WERI-Rb-1 (cell line): Measurements from ENCODE around the gene PCNX1.

Experiments
- DNase-seq: peaks from one replicate; pipeline ENCODE4 v3.0.0-alpha.2; 2020
- H3K27ac ChIP-seq: fragments of 250-450 bp; sonication (Bioruptor Pico); 2 replicates; pipeline ENCODE4 v1.5.1; 2020; ENCODE audit warnings: mild to moderate bottlenecking, moderate library complexity
- H3K27me3 ChIP-seq: fragments of 250-450 bp; sonication (Bioruptor Pico); 2 replicates; pipeline ENCODE4 v1.5.1; 2021; ENCODE audit warnings: mild to moderate bottlenecking, low read depth, moderate library complexity; ENCODE audit not compliant: insufficient read depth, severe bottlenecking
- H3K36me3 ChIP-seq: fragments of 250-450 bp; sonication (Bioruptor Pico); 2 replicates; pipeline ENCODE4 v1.5.1; 2020; ENCODE audit warnings: mild to moderate bottlenecking, moderate library complexity
- H3K4me3 ChIP-seq: 2 replicates; pipeline ENCODE4 v1.5.1; 2011; ENCODE audit warnings: low read depth, mild to moderate bottlenecking, control low read depth, low read length
- H3K9me3 ChIP-seq: fragments of 250-450 bp; sonication (Bioruptor Pico); 2 replicates; pipeline ENCODE4 v1.5.1; 2021; ENCODE audit warnings: mild to moderate bottlenecking, moderate library complexity; ENCODE audit not compliant: severe bottlenecking
- TF ChIP-seq, protein P1 (sequence below): IDR thresholded peaks from 2 replicates; pipeline ENCODE4 v1.5.1; 2011; ENCODE audit warnings: low read depth, mild to moderate bottlenecking, control low read depth, inconsistent platforms, low read length

PCNX1 gene

DNA sequence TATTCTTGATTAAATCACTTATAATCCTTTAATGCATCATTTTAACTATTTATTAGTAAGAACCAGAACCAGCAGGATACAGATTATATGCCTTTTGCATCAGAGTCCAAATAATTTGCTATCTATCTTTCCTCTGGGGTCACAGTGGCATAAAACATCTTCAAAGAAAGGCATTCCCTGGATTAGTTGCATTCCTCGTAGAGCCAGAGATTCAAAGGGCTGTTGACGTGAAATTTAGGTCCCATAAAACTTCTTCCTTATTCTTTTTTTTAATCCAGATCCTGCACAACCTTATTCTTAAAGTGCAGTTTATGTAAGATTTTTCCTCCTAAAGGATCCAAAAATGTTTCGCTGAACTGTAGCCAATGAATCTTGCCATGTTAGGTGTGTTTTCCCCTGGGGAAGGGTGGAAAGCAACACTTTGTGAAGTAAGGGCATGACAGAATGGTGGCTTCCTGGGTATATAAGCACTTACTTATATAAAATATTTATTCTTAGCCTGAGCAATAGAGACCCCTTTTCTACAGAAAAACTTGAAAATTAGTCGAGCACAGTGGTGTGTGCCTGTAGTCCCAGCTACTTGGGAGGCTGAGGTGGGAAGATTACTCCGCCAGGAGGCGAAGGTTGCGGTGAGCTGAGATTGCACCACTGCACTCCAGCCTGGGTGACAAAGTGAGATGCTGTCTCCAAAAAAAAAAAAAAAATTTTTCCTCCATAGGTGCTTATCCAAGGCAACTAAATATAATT is 208.7 kb downstream of the PCNX1 start:
- TF ChIP-seq, protein P1, sequence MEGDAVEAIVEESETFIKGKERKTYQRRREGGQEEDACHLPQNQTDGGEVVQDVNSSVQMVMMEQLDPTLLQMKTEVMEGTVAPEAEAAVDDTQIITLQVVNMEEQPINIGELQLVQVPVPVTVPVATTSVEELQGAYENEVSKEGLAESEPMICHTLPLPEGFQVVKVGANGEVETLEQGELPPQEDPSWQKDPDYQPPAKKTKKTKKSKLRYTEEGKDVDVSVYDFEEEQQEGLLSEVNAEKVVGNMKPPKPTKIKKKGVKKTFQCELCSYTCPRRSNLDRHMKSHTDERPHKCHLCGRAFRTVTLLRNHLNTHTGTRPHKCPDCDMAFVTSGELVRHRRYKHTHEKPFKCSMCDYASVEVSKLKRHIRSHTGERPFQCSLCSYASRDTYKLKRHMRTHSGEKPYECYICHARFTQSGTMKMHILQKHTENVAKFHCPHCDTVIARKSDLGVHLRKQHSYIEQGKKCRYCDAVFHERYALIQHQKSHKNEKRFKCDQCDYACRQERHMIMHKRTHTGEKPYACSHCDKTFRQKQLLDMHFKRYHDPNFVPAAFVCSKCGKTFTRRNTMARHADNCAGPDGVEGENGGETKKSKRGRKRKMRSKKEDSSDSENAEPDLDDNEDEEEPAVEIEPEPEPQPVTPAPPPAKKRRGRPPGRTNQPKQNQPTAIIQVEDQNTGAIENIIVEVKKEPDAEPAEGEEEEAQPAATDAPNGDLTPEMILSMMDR, result no peak
- Histone ChIP-seq H3K36me3 (no peaks in the 10 kb centered on the region), H3K9me3 (no peaks in the 10 kb centered on the region), H3K27me3 (no peaks in the 10 kb centered on the region), H3K27ac (no peak overlapping the region), H3K4me3 (no peak overlapping the region)
- no peak for DNase-seq

DNA sequence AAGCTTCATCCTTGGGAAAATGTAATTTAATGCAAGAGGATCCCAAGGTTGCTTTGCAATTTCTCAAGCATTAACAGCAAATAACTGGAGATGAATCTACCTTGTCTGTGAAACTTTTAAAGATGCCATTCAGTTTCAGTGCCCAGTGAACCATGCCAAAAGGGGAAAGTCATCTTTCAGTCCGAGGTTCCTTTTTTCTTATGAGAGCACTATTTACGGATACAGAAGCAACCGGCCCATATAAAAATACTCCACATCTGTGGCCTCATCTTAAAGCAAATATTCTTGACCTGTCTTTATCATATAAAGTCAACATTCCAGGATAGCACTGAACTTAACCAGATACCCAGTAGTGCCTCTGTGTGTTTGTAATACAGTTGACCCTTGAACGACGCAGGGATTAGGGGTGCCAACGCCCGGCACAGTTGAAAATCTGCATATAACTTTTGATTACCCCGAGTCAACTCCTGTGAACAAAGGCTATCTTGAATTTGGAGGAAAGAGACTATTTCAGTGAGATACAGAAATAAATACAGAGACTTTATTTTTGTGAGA is 209.4 kb downstream of the PCNX1 start:
- H3K36me3 ChIP-seq, result no peaks in the 10 kb centered on the region
- no peak overlapping the region for H3K4me3 ChIP-seq
- no peak overlapping the region for H3K27ac ChIP-seq
- no peaks in the 10 kb centered on the region for H3K27me3 ChIP-seq
- H3K9me3 ChIP-seq, result no peaks in the 10 kb centered on the region
- no peak for DNase-seq
- TF ChIP-seq, protein P1, result no peak

DNA sequence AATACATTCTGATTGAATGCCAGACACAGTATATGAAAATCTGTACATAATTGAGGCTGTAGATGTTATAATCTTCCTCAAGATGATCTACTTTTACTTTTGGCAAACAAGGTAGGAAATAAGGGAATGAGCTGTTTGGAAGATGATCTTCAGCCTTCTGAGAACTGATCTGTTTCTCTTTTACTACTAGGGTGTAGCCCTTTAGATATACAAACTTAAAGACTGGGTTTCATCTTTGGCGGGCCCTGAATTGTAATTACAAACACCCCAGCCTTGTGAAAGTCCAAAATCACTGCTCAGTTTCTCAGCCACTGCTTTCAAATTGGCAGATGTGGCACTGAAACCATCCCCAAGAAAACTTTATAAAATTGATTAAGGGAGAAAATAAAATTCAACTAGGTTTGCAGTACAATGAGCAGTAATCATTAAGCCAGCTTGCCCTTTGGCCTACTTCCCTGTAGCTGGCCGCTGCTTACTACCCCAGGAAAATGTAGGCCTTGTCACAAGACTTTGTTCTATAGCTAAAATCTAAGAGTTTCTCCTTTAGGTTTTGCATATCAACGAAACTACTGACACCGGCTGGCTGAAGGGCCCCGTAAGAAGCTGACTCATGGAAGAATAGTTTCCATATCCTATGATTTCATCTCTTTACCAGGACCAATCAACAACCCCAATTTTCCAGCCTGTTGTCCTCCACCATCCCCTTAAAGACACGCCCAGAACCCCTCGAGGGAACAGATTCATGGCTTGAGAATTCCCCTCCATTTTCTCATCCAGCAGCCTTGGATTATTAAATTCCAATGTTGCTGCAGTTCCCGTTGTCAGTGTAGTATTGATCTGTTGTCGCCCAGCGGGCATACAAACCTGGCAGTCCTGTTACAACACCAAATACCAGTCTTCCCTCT is 210.8 kb downstream of the PCNX1 start:
- TF ChIP-seq, protein P1, result no peak
- Histone ChIP-seq H3K9me3 (no peaks in the 10 kb centered on the region), H3K4me3 (no peak overlapping the region), H3K36me3 (no peaks in the 10 kb centered on the region), H3K27me3 (no peaks in the 10 kb centered on the region), H3K27ac (no peak overlapping the region)
- no peak for DNase-seq

DNA sequence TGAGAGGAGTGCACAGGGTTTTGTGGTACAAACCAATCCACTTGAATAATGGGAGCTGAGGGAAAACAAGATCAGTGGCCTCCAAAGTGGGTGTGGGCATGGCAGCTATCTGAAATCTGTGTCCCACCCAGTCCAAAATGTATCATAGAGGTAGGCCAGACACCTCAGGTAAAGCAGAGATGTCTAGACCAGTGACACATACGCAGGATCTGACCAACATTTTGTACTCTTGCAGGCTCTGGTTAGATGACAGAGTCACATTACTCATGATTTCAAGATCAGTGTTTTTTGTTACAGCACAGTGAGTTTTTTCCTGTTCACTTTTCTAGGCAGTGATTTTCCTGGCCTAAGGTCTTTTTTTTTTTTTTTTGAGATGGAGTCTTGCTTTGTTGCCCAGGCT is 211.8 kb downstream of the PCNX1 start:
- no peak for DNase-seq
- Histone ChIP-seq H3K36me3 (no peaks in the 10 kb centered on the region), H3K9me3 (no peaks in the 10 kb centered on the region), H3K27me3 (no peaks in the 10 kb centered on the region), H3K27ac (no peak overlapping the region), H3K4me3 (no peak overlapping the region)
- TF ChIP-seq, protein P1, result no peak

DNA sequence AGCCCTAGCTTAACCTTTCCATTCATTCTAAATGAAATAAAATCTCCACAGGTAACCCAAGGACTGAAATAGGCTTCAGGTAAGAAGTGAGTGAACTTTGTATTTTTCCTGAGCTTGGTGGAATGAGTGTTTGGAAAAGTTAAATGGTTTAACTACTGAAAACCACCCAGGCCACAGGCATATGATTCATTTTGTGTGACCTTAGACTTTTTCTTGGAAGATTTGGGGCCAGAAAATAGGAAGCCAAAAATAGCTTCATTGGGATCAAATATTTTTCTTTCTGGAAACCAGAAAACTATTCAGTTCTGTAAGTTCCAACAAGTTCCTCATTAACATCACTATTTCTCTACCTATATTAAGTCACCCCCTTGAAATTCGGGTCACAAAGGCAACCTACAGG is 212.6 kb downstream of the PCNX1 start:
- no peak overlapping the region for H3K27ac ChIP-seq
- DNase-seq, result no peak
- no peaks in the 10 kb centered on the region for H3K36me3 ChIP-seq
- TF ChIP-seq, protein P1, result no peak
- no peaks in the 10 kb centered on the region for H3K27me3 ChIP-seq
- H3K4me3 ChIP-seq, result no peak overlapping the region
- no peaks in the 10 kb centered on the region for H3K9me3 ChIP-seq
